GM19240 (cell line): ENCODE data around the gene CLCA4.
"Not testable (repeated sequence)": the region's sequence is repeated elsewhere in the genome, so short reads cannot be mapped to it uniquely, and the experiment has no call there.

Experiments used
- DNase-seq: peaks from one replicate; pipeline ENCODE4 v3.0.0; 2011; ENCODE audit warnings: low spot score; ENCODE audit not compliant: insufficient read length

CLCA4 gene

DNA sequence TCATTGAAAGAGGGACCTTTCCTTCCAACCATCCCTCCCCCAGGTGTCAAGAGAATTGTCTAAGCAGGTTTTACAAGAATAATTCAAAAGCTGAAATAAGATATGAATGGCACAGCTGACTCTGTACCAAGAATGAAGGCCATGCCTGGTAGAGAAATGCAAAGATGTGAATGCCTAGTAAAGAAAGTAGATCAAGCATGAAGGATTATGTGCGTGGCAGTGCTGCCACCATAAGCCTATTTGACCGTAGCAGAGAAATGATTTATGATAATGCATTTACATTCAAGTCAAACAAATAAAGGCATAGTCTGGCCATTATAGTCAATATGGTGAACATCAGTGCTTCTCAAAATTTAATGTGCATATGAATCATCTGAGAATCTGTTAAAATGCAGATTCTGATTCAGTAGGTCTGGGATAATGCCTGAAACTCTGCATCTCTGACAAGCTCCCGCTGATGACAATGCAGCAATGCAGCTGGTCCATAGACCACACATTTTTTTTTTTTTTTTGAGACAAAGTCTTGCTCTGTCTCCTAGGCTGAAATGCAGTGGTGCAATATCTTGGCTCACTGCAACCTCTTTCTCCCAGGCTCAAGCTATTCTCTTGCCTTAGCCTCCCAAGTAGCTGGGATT is 16.6 kb upstream of the CLCA4 start:
- no peak for DNase-seq

DNA sequence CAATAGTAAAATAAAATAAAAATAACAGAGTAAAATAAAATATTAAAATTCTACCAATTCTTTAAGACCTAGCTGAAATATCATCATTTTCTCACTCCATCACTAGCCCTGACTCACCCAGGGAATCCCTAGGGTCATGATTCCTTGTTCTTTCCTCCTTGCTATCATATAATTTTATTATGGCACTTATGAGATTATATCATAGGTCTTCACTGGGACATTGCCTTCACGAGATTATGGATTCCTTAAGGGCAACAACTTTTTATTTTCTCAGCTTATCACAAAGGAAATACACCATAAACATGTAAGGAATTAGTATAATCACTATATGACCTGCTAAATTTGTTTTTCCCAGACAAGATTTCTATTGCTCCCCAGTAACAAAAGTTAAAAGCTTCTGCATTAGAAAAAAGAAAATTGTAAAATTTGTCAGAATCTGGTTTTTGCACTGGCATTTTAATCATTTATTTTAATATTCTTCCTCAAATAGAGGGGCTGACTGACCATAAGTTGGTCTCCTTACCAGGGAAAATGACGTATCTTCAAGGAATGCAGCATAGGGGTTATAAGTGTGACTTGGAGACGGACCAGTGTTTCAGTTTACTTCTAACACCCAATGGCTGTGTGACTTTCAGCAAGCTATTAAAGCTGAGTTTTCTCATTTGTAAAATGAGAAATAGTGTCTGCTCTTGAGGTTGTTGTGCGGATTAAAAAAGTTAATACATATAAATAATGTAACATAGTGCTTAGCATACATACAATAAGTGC is 8.8 kb upstream of the CLCA4 start:
- no peak for DNase-seq

DNA sequence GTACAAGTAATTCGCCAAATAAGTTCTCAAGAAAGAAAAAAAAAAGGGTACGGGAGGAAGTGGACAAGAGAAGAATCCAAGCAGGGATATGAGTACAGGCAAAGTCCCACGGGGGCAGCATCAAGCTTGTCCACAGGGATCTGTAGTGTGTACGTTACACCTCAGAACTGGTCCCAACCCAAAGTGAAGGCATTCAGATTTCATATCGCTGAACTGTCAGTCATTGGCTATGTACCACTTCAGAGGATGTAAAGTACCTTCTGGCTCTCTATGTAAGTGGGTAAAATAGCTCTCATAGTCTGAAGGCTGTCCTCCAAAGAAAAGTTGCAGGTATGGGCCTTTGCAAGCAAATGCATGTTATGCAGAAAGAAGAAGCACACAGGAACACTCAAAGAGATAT is 8.1 kb upstream of the CLCA4 start:
- no peak for DNase-seq

DNA sequence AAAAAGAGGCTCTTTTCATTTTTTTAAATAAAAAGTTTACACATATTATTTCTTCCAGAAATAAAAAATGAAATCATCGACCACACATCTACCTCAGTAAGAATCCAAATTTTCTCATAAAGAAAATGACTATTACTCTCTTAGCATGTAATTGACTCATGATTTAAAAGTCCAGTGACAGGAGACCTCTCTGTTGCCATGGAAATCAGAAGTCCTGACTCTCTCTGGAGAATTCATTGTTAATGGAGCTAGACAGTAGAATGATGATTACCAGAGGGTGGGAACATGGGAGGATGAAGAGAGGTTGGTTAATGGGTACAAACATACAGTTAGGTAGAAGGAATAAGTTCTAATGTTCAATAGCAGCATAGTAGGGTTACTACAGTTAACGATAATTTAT is 5.0 kb upstream of the CLCA4 start:
- DNase-seq = no peak

DNA sequence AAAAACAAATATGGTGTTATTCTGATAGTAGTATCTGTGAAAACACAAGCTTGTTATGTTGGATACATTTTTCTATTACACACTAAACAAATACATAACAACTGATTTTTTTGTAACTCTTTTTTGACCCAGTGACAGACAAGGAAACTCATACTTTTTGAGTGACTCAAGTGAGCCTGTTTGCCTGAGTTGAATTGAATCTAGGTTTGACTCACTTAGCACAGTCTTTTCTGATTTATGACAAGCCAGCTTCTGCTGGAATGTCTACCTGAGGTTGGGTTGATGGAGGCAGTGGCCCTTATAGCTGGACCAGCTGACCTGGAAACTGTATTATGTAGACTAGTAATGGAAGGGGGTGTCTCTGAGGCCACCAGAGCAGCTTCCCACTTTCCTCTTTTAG is 4.2 kb upstream of the CLCA4 start:
- DNase-seq = no peak

DNA sequence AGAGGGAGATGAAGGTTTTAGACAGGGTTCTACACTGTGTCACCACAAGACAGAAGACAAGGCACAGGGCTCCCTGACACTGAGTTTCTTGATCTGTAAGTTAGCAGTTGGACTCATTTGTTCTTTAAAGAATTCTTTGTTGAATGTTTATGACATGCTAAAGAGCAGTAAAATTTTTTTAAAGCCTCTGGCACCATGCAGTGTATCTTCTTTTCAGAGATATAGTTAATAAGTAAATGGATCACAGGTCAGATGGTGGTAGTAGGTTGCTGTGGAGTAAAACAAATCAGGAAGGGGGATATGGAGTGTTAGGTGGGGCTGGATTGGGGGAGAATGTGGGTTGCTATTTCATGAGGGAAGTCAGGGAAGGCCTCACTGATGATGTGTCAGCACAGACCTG is 2.0 kb downstream of the CLCA4 start:
- no peak for DNase-seq

DNA sequence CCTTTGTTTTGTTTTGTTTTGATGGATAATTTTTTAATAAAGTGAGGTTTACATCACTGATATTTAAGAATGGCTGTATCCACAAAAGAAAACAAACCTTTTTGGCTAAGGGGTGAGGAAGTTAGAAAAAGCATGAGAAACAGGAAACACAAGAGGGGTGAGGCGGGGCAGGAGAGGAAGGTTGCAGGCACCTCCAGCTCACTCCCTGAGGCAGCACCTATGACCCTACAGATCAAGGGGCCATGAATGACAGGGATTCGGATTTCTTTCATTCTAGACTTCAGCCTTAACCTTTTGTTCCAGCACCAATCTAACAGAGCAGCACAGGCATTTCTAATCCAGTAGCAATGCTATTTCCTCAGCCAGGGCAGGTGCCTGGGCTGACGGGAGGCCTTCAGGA is 4.4 kb downstream of the CLCA4 start:
- DNase-seq = no peak

DNA sequence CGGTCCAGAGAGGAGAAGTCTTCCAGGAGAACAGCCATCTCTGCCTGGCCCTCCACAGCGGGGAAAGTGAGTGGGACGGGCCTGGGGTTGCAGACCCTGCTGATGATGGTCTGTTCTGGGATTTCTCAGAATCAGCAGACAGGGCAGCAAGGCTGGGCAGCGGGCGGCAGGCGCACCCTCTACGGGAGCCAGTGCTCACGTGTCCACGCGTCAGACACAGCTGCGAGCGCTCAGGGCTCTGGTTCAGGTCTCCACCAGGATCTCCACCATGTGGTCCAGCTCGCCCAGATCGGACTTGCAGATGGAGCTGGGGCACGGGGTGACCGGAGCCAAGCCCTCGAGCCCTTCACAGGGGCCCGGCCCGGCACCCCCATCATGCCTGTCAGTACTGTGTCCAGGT is 5.5 kb downstream of the CLCA4 start:
- no peak for DNase-seq

DNA sequence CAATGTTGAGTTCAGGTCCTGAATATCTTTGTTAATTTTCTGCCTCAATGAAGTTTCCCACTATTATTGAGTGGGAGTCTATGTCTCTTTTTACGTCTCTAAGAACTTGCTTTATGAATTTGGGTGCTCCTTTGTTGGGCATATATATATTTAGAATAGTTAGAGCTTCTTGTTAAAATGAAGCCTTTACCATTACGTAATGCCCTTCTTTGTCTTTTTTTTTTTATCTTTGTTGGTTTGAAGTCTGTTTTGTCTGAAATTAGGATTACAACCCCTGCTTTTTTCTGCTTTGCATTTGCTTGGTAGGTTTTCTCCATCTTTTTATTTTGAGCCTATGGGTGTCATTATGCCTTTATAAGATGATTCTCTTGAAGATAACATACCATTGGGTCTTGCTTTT is 10.9 kb downstream of the CLCA4 start:
- DNase-seq = no peak

DNA sequence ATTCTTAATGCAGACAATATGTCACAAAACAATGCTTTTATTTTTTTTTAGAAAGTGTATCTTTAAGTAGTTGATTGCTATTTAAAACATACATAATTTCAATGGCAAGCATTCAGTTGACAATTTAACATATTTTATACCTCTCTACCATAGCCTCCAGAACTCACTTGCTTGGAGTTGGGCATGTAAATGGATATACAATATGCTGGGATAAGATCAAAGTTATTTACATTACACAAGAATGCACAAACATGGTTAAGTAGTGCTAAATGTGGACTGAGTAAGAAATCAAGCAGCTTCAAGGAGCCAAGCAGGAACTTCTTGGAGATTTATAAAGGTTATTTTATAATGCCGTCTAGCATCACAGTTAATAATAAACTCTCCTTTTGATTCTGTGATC is 17.0 kb downstream of the CLCA4 start:
- DNase-seq = no peak

DNA sequence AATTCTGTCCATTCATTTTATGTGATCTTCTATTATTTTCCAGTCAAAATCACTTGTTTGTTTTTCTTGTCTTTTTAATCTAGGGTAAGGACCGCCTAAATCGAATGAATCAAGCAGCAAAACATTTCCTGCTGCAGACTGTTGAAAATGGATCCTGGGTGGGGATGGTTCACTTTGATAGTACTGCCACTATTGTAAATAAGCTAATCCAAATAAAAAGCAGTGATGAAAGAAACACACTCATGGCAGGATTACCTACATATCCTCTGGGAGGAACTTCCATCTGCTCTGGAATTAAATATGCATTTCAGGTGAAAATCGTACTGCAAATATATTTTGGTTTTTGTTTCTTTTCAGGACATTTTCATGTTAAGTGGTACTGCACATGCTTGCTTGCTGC is 20.5 kb downstream of the CLCA4 start:
- DNase-seq = no peak

DNA sequence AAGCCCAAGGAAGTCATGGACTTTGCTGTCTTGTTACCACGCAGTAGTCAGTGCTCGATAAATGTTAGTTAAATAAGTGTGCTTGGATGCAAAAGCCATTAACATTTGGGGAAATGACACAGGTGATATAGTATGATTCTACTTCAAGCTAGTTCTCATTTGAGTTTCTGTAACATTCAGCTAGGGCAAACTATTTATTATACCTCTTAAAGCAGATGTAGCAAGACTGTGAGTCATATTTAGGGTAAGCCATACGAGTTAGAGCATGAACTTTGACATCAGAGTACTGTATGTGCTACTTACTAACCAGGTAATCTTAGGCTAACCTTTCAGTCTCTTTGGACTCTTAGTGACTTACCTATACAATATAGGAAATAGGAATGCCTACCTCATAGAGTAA is 21.0 kb downstream of the CLCA4 start:
- no peak for DNase-seq

DNA sequence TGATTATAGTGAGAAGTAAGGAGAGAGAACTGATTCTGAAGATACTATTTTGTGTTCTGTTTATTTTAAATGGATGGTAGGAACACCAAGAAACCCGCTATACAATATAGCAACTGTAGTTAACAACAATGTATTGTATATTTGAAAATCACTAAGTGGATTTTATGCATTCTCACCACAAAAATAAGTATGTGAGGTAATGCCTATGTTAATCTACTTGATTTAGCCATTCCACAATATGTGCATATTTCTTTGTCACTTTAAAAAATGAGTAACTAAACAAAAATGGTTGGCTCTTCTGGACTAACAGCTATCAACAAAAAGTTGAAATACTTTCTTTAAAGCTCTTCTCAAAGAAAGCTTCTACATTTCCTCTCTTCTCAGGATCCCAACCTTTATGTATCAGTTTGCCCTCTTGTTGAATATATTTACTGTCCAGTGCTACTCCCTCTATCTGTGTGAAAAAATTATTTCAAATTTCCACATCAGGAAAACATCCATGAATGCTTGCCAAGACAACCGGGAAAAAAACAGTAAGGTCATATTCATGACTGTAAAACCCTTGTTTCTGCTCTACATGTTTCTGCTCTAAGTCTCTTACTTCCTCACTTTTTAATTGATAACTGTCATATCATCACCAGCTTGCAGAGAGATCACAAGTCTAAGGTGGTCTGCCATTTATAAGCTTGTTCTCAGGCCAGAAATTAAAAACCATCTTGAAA is 27.0 kb downstream of the CLCA4 start:
- DNase-seq = no peak

DNA sequence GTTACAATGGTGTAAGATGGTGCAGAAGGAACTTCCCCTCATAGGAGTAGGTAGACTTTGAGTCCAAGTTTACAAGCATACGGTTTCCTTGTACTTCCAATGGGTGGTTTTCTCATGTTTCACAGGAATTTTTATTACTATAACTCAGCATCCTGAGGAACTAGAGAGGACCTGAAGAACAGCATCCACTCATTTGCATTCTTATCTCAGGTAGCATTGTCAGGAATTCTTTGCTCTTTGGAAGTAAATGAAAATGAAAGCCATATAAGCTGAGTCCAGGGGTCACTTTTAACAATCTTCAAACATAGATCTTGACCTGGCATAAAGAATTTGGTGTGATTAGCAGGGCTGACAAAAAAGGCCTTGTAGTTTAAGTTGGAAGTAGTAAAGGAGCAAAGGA is 34.4 kb downstream of the CLCA4 start:
- no peak for DNase-seq

DNA sequence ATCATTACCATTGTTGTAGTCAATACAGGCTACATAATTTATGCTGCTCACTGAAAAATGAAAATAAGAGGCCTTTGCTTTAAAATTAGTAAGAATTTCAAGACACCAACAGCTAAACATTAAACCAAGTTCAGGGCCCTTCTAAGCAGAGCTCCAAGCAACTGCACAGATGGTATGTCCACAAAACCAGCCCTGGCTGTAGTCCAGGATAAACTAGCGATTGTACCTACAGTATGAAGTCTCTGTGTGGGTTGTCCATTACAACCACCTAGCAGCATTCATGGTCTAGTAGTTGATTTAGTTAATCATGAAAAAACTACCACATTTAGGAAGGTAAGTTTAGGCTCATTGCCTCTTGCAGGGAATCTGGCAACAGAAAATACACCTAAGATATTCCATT is 35.3 kb downstream of the CLCA4 start:
- no peak for DNase-seq

DNA sequence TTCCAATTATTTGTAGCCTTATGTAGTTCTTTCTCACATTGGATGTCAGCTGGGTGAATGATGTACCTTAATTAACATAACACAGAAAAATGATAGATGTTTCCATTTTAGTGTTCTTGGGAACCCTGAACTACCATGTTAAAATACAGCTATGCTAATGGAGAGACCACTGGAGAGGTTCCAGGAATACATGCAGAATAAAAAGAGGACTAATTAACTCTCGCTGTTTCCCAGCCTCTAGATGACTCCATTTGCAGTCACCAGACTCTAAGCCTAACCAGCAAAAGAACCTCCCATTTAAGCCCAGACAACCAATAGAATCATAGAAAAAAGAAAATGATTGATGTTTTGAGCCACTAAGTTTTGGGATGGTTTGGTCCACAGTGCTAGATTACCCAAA is 36.2 kb downstream of the CLCA4 start:
- no peak for DNase-seq

DNA sequence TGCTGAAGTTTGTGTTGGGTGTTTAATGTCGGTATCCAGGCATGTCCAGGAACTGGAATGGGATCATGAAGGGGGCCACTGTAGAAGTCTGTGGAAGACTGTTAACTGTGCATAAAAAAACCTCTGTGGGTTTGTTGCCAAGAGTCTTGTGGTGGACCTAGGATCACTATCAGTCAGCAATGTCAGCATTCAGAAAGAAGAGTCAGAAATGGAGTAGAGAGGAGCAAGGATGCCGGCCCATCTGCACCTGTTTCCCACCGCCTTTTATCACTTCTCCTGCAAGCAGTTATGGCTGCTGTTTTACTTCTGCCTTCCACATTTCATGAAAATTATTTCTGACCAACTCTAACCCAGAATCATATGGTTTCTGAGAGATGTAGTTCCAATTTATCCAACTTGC is 36.7 kb downstream of the CLCA4 start:
- no peak for DNase-seq

DNA sequence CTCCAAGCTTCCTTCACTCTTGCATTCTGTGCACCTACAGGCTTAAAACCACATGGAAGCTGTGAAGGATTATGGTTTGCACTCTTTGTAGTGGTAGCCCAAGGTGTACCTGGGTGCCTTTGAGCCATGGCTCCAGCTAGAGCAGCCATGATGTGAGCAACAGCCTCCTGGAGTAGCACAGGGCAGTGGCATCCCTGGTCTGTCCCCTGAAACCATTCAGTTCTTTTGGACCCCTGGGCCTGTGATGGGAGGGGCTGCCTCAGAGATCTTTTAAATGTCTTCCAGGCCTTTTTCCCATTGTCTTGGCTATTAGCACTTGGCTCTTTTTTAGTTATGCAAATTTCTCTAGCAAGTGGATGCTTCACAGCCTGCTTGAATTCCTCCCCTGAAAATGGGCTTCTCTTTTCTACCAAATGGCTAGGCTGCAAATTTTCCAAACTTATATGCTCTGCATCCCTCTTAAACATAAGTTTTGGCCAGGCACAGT is 47.4 kb downstream of the CLCA4 start:
- DNase-seq = no peak

DNA sequence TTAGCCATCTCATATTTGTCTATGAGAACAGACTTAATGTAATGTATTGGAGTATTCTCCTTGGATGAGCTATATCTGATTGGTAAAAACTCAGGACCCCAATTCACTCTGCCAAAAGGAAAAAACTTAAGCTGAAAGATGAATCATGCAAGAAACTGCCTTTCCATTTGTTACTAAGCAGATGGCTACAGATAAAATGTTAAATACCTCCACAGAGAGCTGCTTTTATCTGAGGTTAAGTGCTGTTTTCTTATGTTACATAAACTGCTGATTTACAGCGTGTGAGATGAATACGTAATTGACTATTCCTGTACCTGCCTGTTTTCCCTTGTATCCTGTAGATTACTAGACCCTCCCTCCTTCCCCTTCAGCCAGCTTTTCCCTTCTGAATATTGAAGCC is 49.3 kb downstream of the CLCA4 start:
- no peak for DNase-seq

DNA sequence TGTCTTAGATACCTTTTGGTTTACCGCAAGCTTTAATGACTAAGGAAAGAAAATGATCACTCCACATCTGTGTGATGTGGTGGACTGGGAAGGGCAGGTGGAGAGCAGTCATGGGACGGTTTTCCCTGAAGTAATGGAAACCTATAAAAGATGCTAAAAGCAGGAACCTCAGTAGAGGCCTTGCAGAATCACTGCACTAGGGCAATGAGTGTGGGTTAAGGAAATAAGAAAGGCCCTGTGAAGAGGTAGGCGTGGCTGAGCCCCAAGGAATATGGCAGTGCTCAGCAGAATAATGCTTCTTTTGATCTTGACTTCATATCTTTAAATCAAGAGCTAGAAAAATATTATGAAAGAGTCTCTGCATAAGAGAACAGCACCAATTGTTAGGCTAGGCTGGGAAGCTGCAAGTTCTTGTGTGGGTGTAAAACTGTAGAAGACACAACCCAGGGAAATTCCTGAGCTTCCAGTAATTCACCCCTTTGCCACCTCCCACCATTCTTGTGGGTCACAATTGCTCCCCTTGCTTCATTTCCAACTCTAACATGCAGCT is 49.9 kb downstream of the CLCA4 start:
- no peak for DNase-seq

DNA sequence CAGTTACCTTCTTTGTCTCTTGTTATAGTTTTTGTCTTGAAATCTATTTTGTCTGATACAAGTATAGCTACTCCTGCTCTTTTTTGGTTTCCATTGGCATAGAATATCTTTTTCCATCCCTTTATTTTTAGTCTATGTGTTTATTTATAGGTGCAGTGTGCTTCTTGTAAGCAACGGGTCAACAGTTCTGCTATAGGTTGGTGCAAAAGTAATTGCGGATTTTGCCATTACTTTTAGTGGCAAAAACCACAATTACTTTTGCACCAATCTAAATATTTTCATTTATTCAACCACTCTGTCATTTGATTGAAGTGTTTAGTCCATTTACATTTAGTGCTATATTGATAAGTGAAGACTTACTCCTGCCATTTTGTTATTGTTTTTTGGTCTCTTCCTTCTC is 59.2 kb downstream of the CLCA4 start:
- DNase-seq = not testable (repeated sequence)

DNA sequence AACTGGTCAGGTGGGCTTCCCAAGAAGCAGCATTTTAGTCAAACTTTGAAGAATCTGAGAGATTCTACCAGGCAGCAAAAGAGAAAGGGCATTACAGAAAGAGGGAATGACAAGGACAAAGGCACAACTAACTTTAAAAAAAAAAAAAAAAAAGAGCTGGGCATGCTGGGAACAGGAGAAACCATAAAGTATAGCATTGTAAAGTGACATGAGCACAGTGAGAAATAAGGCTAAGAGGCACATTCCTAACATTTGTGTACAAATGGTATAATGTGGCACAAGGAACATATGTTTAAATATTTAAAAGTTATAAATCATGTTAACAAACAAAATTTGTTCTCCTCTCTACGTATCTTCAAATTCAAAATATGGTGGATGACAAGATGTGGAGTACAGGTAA is 69.6 kb downstream of the CLCA4 start:
- no peak for DNase-seq
